Suprapubic skin (tissue), 4 donors: ENCODE measurements around the gene PLEKHG5. TPM values are rescaled to one million over a fixed set of nuclear protein-coding genes. Genes with fewer than 3 reads are reported as not detected.
A peak's percentile ranks its signal among the peaks of the same experiment; 100 is the strongest.
"Not testable (repeated sequence)": the region's sequence is repeated elsewhere in the genome, so short reads cannot be mapped to it uniquely, and the experiment has no call there.

Source experiments
- DNase-seq, 2 donors: peaks; one replicate each; pipeline ENCODE4 v3.0.0-alpha.2; 2019; ENCODE audit warnings: low spot score in 2 of 2
- H3K27ac ChIP-seq: fragments of 200-600 bp; sonication (generic); one replicate; pipeline ENCODE4 v1.5.1; 2019
- H3K27me3 ChIP-seq: fragments of 200-600 bp; sonication (generic); one replicate; pipeline ENCODE4 v1.5.1; 2019
- H3K36me3 ChIP-seq: fragments of 200-600 bp; sonication (generic); one replicate; pipeline ENCODE4 v1.5.1; 2019
- H3K4me1 ChIP-seq: fragments of 200-600 bp; sonication (generic); one replicate; pipeline ENCODE4 v1.5.1; 2019
- H3K4me3 ChIP-seq: fragments of 200-600 bp; sonication (generic); one replicate; pipeline ENCODE4 v1.5.1; 2019; ENCODE audit warnings: mild to moderate bottlenecking
- H3K9me3 ChIP-seq: fragments of 200-600 bp; sonication (generic); one replicate; pipeline ENCODE4 v1.5.1; 2019
- EP300 ChIP-seq: sonication (generic); formaldehyde crosslinking; IDR thresholded peaks from one replicate; pipeline ENCODE4 v1.6.1; 2017; ENCODE audit warnings: antibody characterized with exemption
- POLR2A ChIP-seq, 2 donors: fragments of 450-650 bp; IDR thresholded peaks; one replicate each; pipeline ENCODE4 v1.6.1; 2017; ENCODE audit warnings: antibody characterized with exemption in 2 of 2, mild to moderate bottlenecking in 2 of 2, moderate library complexity in 2 of 2
- POLR2AphosphoS5 ChIP-seq, 3 donors: sonication (generic); formaldehyde crosslinking; IDR thresholded peaks; one replicate each; pipeline ENCODE4 v1.6.1; 2017; ENCODE audit warnings: antibody characterized with exemption in 3 of 3
- WGBS: methylation state at CpG from one replicate; pipeline ENCODE4 v1.1.5; 2018; 5-methylcytosine and 5-hydroxymethylcytosine counted together
- total RNA-seq, 4 donors: library from RNA; depleted of rRNA; stranded (reverse); fragments of >200 nt; gene quantifications; one replicate each; pipeline ENCODE4 v1.1.0, GENCODE V29; 2016
- TF ChIP-seq, protein P1 (sequence below), 2 donors: fragments of 200-600 bp in 1 of 2; fragments of 450-650 bp in 1 of 2; sonication (generic) in 1 of 2; IDR thresholded peaks; one replicate each; pipeline ENCODE4 v1.5.1; 2016 to 2019; ENCODE audit warnings: antibody characterized with exemption in 2 of 2, mild to moderate bottlenecking in 1 of 2, moderate library complexity in 1 of 2

Gene PLEKHG5
- total RNA-seq, 4 donors from 2014 or later: 76.3 to 347 (median 107) TPM

- peaks cover 25% of the 10 kb centered on the region for H3K36me3 ChIP-seq
- peaks cover 31% of the 10 kb centered on the region for H3K27me3 ChIP-seq
- no peaks in the 10 kb centered on the region for H3K9me3 ChIP-seq
- no peak for TF ChIP-seq EP300
- no peak for TF ChIP-seq POLR2A (IDR thresholded peaks at IDR 0.05)
- TF ChIP-seq, protein P1, sequence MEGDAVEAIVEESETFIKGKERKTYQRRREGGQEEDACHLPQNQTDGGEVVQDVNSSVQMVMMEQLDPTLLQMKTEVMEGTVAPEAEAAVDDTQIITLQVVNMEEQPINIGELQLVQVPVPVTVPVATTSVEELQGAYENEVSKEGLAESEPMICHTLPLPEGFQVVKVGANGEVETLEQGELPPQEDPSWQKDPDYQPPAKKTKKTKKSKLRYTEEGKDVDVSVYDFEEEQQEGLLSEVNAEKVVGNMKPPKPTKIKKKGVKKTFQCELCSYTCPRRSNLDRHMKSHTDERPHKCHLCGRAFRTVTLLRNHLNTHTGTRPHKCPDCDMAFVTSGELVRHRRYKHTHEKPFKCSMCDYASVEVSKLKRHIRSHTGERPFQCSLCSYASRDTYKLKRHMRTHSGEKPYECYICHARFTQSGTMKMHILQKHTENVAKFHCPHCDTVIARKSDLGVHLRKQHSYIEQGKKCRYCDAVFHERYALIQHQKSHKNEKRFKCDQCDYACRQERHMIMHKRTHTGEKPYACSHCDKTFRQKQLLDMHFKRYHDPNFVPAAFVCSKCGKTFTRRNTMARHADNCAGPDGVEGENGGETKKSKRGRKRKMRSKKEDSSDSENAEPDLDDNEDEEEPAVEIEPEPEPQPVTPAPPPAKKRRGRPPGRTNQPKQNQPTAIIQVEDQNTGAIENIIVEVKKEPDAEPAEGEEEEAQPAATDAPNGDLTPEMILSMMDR (IDR thresholded peaks at IDR 0.05): no peak
- TF ChIP-seq POLR2AphosphoS5 (IDR thresholded peaks at IDR 0.05): no peak
- no peak overlapping the region for H3K27ac ChIP-seq
- DNase-seq: no peak
- peaks cover 21% of the 10 kb centered on the region for H3K4me1 ChIP-seq
- 17% methylated on average over 9 of the region's 18 CpGs for WGBS
- H3K4me3 ChIP-seq: peak overlapping the region; percentile 27
Observed at GRCh38 chr1:6459850-6460265, 31.6 kb downstream of the PLEKHG5 start.

- H3K27ac ChIP-seq: no peak overlapping the region
- H3K4me1 ChIP-seq: peaks cover 34% of the 10 kb centered on the region
- DNase-seq: no peak
- TF ChIP-seq EP300 (no peak), POLR2AphosphoS5 (IDR thresholded peaks at IDR 0.05) (no peak), POLR2A (IDR thresholded peaks at IDR 0.05) (no peak)
- TF ChIP-seq, protein P1 (IDR thresholded peaks at IDR 0.05): no peak
- WGBS: 75% methylated on average over 8 of the region's 11 CpGs
- H3K4me3 ChIP-seq: no peak overlapping the region
- H3K27me3 ChIP-seq: peaks cover 58% of the 10 kb centered on the region
- no peaks in the 10 kb centered on the region for H3K9me3 ChIP-seq
- H3K36me3 ChIP-seq: peaks cover 7% of the 10 kb centered on the region
Observed at GRCh38 chr1:6456800-6457466, 34.5 kb downstream of the PLEKHG5 start.

DNA sequence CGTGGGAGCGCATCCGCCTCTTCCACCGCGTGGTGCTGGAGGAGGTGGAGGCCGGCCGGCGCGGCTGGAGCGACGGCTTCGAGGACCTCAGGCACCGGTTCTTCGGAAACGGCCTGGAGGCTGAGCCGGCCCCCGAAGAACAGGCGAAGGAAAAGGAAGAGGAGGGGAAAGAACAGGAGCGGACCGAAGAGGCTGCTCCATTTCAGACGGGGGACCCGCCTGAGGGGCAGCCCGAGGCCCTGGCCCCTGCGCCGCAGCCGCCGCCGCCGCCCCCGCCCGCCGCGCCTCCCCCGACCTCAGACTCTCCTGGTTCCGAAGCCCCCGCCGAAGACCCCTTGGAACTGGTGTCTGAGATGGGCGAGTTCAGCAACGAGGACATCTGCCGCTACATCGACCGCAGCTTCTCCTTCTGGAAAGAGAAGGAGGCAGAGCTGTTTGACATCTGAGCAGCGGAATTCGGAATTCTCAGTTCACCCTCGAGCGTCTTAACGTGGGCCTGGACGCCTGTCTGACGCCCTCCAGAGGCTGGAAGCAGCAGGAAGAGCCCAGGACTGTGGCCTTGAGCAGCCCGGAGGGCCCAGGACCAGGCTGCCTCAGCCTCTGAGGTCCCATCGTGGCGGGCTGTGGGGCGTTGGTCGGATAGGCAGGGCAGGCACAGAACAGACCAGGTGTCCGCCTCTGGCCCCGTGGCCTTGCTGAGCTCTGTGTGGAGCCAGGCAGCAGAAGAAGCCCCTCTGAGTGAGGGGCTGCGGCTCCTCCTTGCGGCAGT lies 35.5 kb downstream of the PLEKHG5 start:
- H3K36me3 ChIP-seq, H3K27ac ChIP-seq, DNase-seq, H3K4me3 ChIP-seq, H3K9me3 ChIP-seq: not testable (repeated sequence)
- peaks cover 30% of the 10 kb centered on the region for H3K4me1 ChIP-seq
- 70% methylated on average over 6 of the region's 58 CpGs for WGBS
- peaks cover 65% of the 10 kb centered on the region for H3K27me3 ChIP-seq

DNA sequence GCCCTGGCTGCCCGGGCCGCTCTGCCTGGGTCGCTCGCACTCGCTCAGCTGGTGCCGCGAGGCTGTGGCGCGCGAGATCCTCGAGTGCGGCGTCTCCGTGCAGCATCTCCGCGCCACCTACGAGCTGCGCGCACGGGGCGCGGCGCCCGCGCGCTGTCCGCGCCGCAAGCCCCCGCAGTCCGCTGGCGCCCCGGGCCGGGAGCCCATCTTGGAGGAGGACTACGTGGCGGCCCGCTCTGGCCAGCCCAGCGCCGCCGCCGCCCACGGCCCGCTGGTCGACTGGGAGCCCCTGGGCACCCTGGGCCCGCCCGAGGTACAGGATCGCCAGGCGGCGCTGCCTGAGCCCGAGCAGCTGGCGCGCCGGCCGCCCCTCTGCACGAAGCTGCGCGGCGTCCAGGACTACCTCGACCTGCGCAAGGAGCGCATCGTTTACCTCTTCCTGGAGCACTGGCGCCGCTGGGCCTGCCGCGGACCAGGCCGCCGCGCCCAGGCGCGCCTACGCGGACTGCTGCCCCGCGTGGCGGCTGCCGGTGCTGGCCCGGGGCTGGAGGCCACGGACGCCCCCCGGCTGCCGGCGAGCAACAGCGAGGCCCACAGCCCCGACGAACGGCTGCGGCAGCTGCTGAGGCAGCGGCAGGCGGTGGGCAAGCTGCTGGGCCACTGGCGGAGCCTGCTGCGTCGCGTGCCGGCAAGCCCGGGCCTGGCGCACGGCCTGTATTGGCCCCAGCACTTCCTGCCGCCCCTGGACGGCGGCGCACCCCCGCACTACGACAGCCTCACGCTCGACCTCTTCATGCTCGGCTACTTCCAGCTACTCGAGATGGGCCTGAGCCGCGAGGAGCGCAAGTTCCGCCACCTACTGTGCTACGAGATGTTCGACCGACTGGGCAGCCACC lies 36.4 kb downstream of the PLEKHG5 start:
- no peak for TF ChIP-seq POLR2AphosphoS5 (IDR thresholded peaks at IDR 0.05)
- TF ChIP-seq POLR2A (IDR thresholded peaks at IDR 0.05): no peak
- TF ChIP-seq, protein P1 (IDR thresholded peaks at IDR 0.05): no peak
- TF ChIP-seq EP300: no peak
- no peak overlapping the region for H3K27ac ChIP-seq
- H3K27me3 ChIP-seq: peaks cover 73% of the 10 kb centered on the region
- DNase-seq: no peak
- WGBS: 9% methylated on average over 19 of the region's 115 CpGs
- H3K9me3 ChIP-seq: no peaks in the 10 kb centered on the region
- peaks cover 26% of the 10 kb centered on the region for H3K4me1 ChIP-seq
- H3K36me3 ChIP-seq: no peaks in the 10 kb centered on the region
- peak overlapping the region; percentile 26 for H3K4me3 ChIP-seq

- 30% methylated on average over 10 of the region's 85 CpGs for WGBS
- not testable (repeated sequence) for H3K36me3 ChIP-seq, H3K27ac ChIP-seq, H3K9me3 ChIP-seq, DNase-seq
- peak overlapping the region; percentile 26 for H3K4me3 ChIP-seq
- H3K27me3 ChIP-seq: peaks cover 82% of the 10 kb centered on the region
- peaks cover 22% of the 10 kb centered on the region for H3K4me1 ChIP-seq
Observed at GRCh38 chr1:6453895-6454855, 37.3 kb downstream of the PLEKHG5 start.
